Hair follicular keratinocyte (primary cell): Measurements from ENCODE around the gene RNF224. TPM values are rescaled to one million over a fixed set of nuclear protein-coding genes. Genes with fewer than 3 reads are reported as not detected.

Experiments used
- total RNA-seq: library from RNA; depleted of rRNA; stranded (reverse); fragments of >200 nt; gene quantifications from 2 replicates; pipeline ENCODE4 v1.2.3, GENCODE V29; 2015

Gene RNF224
- 0.15 TPM in 1 of 2 replicates, not detected in the other for total RNA-seq

DNA sequence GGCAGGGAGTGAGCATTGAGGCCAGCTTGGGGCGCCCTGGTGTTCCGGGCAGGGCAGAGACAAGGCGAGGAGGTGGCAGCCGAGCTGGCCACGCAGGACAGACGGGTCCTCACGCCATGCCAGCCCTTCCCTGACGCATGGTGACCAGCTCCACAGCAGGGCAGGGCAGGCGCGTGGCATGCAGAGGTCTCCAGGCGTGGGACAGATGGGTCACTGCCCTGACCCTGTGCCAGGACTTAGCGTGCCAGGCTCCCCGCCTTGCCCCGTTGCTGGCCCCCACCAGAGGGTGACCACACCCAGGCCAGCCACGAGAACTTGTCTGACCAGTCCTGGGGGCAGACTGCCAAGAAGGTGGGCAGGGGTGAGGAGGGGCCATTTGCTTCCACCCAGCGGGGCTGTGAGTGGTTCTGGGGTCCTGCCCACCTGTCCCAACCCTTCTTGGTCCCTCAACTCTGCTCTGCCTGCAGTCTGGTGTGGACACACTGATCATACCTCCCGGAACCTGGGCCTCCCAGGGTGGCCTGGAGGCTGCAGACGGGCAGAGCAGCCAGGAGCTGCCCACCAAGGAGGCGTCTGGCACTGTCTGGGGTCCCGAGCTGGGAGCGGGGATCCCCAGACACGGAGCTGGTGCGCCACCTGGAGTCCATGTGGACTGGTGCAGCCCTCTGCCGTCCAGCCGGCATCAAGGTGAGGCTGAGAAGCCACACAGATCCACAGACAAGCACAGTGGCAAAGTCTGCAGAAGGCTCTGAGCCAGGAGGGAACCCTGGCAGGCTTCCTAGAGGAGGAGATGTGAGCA lies at the start of gene RNF224:
RNF224 (plus strand) TSS at position 449 of the 799 bp plus-strand sequence. CDS start 834 bp downstream, outside the sequence.

DNA sequence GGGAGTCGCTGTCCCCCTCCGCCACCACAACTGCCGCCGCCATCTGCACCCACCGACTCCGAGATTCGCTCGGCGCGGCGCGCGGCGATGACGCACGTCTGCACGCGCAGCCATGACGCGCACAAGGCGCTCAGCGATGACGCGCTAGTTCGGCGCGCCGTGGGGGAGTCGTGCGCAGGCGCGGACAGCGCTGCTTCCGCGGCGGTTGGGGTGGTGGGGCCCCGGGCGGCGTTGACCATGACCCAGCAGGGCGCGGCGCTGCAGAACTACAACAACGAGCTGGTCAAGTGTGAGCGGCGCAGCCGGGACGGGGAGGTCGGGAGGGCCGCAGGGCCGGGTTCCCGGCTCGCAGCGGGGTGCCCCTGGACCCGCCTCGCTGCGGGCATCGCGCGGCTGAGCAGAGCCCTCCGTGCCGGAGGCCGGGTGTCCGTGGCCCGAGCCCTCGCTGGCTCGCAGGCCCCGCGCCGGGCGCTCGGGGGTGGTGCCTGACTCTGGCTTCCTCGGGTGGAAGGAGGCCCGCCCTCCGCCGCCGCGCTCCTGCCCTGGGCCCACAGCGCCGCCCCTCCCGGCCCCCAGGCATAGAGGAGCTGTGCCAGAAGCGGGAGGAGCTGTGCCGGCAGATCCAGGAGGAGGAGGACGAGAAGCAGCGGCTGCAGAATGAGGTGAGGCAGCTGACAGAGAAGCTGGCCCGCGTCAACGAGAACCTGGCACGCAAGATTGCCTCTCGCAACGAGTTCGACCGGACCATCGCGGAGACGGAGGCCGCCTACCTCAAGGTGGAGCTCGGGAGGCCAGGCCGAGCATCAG lies 38.6 kb upstream of the RNF224 start, which contains the start of the genes ANAPC2 and SSNA1:
ANAPC2 (minus strand) TSS at position 71 of the 807 bp plus-strand sequence; CDS start at position 43, 28 bp downstream.
SSNA1 (plus strand) TSS at position 187 of the 807 bp plus-strand sequence; CDS start at position 238, 51 bp downstream.

DNA sequence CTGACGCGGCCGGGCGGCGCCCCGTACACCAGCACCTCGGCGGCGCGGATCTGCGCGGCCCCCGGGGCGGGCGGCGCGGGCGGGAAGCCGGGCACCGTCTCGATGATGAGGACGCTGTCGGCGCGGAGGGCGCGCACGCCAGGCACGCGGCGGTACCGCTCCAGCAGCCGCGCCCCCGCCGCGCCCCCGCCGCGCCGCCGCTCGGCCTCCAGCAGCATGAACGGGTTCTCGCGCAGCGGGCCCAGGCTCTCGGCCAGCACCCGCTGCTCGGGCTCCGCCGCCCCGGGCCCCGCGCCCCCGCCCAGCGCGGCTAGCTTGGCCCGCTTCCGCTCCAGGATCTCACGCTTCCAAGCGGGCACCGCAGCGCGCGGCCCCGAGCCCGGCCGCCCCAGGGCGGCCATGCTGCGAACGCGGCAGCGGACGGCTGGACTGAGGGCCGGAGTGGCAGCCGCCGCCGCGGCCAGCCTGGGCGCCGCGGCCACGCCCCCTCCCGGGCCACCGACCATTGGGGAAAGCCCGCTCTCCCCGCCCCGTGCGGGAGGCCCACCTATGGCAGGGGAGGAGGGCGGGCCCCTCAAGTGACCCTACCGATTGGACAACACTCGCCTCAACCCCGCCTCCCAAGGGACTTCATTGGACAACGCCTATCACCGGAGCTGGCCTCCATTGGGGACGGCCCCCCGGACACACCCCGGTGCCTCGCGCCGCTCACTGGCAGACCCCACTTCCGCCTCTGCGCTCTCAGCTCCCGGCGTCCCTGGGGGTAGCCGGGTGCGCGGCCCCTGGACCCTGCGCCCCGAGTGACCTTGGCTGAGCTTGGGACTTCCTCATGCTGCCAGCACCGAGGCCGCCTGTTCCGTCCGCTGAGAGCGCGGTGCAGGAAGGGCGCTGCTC lies 26.7 kb upstream of the RNF224 start, which contains the start of gene TPRN:
TPRN (minus strand) TSS at position 431 of the 894 bp plus-strand sequence; CDS start at position 401, 30 bp downstream.

DNA sequence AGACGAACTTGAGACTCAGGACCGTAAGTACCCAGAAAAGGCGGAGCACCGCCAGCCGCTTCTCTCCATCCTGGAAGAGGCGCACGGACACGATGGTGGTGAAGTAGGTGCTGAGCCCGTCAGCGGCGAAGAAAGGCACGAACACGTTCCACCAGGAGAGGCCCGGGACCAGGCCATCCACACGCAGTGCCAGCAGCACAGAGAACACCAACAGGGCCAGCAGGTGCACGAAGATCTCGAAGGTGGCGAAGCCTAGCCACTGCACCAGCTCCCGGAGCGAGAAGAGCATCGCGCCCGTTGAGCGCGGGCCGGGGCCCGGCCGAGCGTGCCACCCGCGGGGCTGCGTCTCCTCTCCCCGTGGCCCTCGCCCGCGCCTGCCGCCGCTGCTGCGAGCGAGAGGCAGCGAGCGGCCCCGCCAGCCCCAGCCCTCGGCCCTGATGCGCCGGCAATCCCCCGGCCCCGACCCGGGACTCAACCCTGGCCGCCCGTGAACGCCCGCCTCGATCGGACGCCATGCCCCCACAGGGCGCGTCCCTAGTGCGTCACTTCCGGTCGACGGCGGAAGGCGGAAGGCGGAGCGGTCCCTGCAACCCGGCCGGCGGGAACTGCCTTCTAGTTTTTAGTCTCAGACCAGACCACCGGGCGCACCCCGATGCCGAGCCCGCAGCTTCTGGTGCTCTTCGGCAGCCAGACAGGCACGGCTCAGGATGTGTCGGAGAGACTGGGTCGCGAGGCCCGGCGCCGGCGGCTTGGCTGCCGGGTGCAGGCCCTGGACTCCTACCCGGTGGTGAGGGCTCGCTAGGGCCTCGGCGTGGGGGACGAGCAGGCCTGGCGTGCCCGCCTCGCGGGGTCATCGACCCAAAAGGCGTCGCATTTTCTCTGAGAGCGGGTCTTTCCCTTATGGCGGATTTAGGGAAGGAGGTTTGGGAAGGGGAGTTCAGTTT lies 21.9 kb upstream of the RNF224 start, which contains the start of the genes NDOR1 and TMEM203:
NDOR1 (plus strand) TSS at position 575 of the 944 bp plus-strand sequence; CDS start at position 653, 78 bp downstream.
TMEM203 (minus strand) TSS at position 523 of the 944 bp plus-strand sequence; CDS start at position 289, 234 bp downstream.

DNA sequence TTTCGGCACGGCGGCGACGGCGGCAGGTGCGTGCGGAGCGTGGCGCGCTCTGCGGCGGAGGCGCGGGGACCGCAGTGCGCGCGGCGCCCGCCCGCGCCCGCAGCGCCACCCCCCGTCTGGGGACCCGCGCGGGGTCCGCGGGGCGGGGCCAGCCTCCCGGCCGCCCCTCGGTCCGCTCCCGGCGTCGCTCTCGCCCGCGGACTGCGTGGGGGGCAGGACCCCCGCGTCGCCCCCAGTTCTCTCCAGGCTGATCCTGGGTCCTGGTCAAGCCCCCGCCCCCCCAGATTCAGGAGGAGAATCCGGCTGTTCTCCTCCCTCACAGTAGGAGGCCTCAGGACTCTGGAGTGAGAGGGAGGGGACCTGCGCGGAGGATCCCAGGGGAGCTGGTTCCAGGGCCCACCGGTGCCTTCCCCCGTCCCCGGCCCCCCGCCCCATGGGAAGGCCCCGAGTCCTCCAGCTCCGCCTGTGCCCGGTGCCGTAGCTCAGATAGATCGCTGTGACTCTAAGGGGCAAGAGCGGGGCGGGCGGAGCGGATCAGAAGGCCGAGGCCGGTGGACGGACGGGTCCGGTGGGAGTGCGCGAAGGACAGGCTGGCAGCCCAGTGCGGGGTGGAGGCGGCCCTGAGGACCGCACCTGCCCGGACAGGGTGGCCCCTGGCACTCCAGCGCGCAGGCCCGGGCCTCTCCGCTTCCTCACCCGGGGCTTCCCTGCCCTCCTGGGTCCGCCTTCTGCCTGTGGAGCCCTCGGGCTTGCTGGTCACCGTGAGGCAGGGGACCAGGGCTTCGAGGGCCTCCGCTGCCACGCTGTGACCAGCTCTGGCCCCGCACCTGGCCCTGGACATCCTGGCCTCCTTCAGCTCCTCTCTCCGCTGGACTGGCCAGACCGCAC lies 4.9 kb upstream of the RNF224 start, which contains the start of gene RNF208:
RNF208 (minus strand) TSS at position 51 of the 888 bp plus-strand sequence. CDS start 1,028 bp downstream, outside the sequence.

DNA sequence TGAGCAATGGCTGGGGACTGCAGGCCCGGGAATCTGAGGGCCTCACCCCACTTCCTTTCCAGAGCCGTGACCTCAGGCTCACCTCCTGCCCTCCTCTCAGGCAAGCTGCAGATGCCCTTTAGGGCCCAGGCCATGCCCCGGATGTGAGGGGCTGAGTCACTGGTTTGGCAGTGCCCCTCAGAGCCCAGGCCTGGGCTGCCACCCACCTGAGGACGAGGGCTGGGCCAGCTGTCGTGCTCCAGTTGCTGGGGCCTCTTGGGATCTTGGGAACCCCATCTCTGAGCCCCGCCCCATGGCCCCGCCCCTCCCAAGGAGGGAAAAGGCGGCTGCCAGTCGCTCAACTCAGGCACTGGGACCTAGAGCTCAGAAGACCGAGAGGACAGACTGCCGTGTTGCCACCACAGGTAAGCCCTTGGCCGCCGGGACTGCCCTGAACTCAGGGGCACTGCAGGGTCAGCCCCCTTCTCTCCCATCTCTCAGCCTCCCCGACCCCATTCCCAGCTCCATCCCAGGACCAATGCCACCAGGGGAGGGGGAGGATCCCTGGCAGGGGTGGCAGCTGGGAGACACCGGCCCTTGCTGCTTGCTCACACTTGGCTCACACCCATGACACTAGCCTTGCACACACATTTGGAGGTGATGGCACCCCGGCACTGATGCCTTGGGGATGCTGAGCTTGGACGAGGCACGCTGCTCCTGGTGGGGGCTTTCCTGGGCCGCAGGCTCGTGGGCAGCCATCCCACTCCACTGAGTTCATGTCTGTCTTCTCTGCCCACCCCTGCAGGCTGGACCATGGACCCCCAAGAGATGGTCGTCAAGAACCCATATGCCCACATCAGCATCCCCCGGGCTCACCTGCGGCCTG lies 2.2 kb upstream of the RNF224 start, which contains the start of gene CYSRT1:
CYSRT1 (plus strand) TSS at position 345 of the 865 bp plus-strand sequence; CDS start at position 793, 448 bp downstream.

DNA sequence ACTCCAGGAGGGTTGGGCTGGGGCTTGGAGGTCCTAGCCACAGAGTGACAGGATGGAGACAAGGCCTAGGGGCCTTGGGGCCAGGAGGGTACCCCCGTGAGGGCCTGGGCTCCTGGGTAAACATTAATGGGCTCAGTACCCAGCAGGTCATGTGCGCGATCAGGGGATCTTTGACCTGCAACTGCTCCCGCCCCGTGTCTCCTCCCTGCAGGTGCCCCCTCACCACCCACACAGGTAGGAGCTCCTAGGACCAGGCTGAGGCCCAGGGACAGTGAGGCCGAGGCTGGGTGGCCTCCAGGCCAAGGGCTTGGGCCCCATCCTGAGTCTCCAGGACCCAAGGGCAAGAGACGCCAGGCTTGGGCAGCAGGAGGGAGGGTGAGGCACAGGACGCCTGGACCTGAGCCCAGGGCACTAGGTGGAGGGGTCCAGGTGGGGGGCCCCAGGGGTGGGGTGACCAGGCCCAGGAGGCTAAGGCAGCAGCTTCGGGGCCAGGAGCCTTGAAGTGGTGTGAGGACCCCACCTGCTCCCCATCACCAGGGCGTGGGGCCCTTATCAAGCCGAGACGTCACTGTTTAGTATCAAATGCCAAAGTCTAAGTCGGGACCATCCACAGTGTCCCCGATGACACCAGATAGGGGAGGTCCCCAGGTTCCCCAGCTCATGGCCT lies 3.5 kb downstream of the RNF224 start, which contains the start of gene SLC34A3:
SLC34A3 (plus strand) TSS at position 197 of the 667 bp plus-strand sequence. CDS start 802 bp downstream, outside the sequence.

DNA sequence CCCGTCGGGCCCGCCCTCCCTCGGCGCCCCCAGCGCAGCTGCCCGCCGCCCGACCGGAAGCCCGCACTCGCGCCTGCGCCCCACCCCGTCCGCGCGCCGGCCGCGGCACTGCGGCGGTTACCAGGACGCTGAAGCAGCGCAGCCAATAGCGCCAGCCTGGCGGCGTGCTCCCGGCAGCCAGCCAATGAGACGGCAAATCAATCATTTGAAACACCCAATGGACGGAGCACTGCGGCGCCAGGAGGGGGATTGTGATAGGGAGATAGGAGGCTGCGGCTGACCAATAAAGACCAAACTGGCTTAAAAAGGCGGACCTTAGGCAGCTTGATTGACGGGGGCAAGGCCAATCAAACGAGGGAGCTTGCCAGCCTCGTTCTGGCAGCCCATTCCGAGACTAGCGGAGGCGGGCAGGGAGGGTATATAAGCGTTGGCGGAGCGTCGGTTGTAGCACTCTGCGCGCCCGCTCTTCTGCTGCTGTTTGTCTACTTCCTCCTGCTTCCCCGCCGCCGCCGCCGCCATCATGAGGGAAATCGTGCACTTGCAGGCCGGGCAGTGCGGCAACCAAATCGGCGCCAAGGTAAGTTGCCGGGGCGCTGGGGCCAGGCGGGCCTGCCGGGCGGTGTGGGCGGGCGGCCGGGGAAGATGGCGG lies 13.7 kb downstream of the RNF224 start, which contains the start of gene TUBB4B:
TUBB4B (plus strand) TSS at position 447 of the 649 bp plus-strand sequence; CDS start at position 521, 74 bp downstream.

DNA sequence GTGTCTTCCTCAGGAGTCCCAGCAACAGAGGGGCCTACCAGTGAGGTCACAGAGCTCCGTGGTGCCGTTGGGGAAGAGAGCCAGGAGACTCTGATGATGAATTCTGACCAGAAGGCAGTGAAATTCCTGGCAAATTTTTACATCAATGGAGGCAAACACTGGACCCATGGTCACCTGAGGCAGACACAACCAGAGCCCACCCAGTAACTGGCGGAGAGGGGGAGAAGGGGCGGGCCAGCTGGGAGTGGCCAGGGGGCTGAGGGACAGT lies 23.8 kb downstream of the RNF224 start, which contains the start of gene STPG3:
STPG3 (plus strand) TSS at position 93 of the 268 bp plus-strand sequence; CDS start at position 94, 1 bp downstream.

DNA sequence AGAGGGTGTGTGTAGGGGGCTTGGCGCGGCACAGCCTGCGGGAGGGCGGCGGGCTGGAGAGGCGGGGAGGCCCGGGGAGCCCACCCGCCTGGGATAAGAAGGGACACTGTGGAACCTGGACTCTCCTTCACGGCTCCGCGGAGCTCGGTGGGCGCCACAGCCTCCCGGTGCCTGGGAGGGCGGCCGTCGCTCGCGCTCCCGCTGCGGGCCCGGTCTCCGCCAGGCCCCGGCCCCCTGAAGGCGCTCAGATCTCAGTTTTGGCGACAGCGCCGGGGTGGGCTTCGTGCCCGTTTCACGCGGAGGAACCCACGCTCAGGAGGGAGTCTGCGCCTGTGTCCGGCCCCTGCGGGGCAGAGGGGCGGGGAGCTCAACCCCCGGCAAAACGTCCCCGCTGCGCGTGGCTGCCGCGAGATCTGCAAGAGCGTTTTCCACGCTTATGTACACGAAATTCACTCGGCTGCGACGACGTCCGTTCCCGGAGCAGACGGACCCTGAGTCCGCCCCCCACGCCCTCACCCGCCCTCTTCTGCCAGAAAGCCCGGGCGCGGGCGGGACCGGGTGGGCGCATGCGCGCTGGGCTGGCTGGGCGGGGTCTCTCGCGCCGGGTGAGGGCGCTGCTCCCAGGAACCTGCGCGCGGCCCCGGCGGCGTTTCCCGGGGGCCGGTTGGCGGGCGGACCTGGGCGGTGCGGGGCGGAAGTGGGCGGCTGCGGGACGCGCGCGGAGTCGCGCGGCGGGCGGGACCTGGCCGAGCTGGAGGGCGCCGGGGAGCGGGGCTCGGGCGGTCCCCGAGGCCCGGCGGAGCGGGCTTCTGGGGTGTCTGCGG lies 27.5 kb downstream of the RNF224 start, which contains the start of gene NELFB:
NELFB (plus strand) TSS at position 704 of the 824 bp plus-strand sequence.

DNA sequence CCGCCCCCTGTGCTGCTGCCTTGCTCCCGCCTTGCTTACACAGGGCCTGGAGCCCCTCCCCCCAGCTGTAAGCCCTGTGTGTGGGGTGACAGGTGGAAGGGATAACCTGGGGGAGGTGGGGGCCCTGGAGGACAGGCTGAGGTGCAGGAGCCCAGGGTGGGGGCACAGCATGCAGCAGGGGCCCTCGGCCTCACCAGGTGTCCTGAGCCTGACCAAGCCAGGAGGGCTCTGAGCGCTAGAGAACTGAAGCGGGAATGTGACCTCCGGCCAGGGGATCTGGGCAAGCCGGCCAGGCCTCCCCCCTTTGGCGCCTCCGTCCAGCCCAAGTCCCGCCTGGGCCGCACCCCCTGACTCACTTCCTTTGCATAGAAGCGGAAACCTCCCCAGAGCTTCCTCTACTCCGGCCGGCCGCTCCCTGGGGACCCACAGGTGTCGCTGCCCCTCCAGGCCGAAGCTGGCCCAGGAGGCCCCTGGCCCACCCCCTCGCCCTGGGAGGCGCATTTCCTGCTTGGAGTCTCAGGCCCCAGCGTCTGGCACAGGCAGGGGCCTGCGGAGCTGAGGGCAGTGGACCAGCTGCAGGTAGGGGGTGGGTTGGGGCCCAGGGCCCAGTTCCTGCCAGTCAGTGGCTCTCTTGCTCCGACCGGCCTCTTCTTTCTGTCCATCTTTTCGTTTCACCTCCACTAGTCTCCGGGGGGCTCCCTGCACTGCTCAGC lies 50.2 kb downstream of the RNF224 start, which contains the start of gene TOR4A:
TOR4A (plus strand) TSS at position 398 of the 713 bp plus-strand sequence. CDS start 964 bp downstream, outside the sequence.

